Esophagus muscularis mucosa (tissue), 2 donors: ENCODE measurements around the gene ZNF394.

Source experiments
- POLR2A ChIP-seq: fragments of 450-650 bp; IDR thresholded peaks from one replicate; pipeline ENCODE4 v1.6.1; 2017; ENCODE audit warnings: antibody characterized with exemption, moderate library complexity, mild to moderate bottlenecking, low read depth
- POLR2AphosphoS5 ChIP-seq, 2 donors: sonication (generic); formaldehyde crosslinking; IDR thresholded peaks; one replicate each; pipeline ENCODE4 v1.6.1; 2017; ENCODE audit warnings: antibody characterized with exemption in 2 of 2

DNA sequence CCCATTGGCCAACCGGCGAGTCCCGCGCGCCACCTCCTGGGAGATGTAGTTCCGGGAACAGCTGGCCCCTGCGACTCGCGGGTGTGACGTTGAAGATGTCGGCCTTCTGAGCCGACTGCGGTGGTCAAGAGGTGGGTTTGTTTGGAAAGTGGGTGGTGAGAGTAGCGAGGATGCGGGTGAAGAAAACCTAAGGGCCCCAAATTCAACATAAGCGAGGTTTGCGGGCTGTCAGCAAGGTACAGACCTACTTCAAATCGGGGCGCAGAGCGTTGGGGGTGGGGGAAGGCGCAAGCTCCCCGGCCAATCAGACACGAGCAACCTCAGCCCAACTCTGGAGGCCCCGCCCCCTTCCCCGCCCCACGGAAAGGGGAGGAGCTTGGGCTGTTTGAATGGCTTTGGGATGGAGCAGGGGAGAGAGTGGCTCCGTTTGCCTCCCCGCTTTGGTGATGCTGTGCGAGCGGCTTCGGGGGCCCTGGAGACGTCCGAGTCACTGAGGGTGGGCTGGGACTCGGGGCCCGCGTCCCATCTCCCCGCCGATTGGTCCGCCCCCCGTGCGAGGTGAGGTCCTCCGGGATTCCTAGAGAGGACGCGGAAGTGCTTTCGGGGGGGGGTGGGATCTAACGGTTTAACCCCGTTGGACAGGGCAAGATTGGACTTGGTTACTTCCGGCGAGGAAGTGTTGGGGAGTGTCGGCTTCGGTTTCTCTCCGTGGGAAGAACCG lies 4.7 kb upstream of the ZNF394 start, which contains the start of gene ZKSCAN5:
- TF ChIP-seq POLR2A (peak; percentile 77), POLR2AphosphoS5 (IDR thresholded peaks at IDR 0.05) (peak; percentile 69 to 92)
